HG02973 (cell line): ENCODE results near the gene PDE6C.
"Not testable (repeated sequence)": the region's sequence is repeated elsewhere in the genome, so short reads cannot be mapped to it uniquely, and the experiment has no call there.

Experiments used
- ATAC-seq: cut with Tn5 transposase; IDR thresholded peaks from one replicate; pipeline ENCODE4 v1.9.1; 2021; ENCODE audit warnings: moderate library complexity; ENCODE audit not compliant: unreplicated experiment

PDE6C gene

GRCh38 chr10:93629647-93630305, 17.4 kb downstream of the PDE6C start:
- ATAC-seq = no peak

GRCh38 chr10:93630625-93631557, 18.6 kb downstream of the PDE6C start:
- no peak for ATAC-seq

- no peak for ATAC-seq
Observed at GRCh38 chr10:93639791-93640190, 27.5 kb downstream of the PDE6C start.

GRCh38 chr10:93652857-93653256, 40.5 kb downstream of the PDE6C start:
- no peak for ATAC-seq

GRCh38 chr10:93654201-93654600, 41.9 kb downstream of the PDE6C start:
- ATAC-seq = no peak

GRCh38 chr10:93656155-93656554, 43.8 kb downstream of the PDE6C start:
- no peak for ATAC-seq

- no peak for ATAC-seq
Observed at GRCh38 chr10:93657757-93658156, 45.4 kb downstream of the PDE6C start.

- no peak for ATAC-seq
Observed at GRCh38 chr10:93666030-93666429, 53.7 kb downstream of the PDE6C start.

GRCh38 chr10:93667795-93668194, 55.5 kb downstream of the PDE6C start:
- no peak for ATAC-seq

GRCh38 chr10:93670372-93670771, 58.0 kb downstream of the PDE6C start:
- no peak for ATAC-seq

- no peak for ATAC-seq
Observed at GRCh38 chr10:93671042-93671441, 58.7 kb downstream of the PDE6C start.

GRCh38 chr10:93672022-93672678, 59.8 kb downstream of the PDE6C start:
- no peak for ATAC-seq

GRCh38 chr10:93672890-93673289, 60.6 kb downstream of the PDE6C start:
- ATAC-seq = no peak

- no peak for ATAC-seq
Observed at GRCh38 chr10:93673791-93674190, 61.5 kb downstream of the PDE6C start.

- no peak for ATAC-seq
Observed at GRCh38 chr10:93678386-93678785, 66.0 kb downstream of the PDE6C start.

- no peak for ATAC-seq
Observed at GRCh38 chr10:93678805-93679587, 66.7 kb downstream of the PDE6C start.

- ATAC-seq = no peak
Observed at GRCh38 chr10:93680412-93681047, 68.2 kb downstream of the PDE6C start.

GRCh38 chr10:93687737-93688136, 75.4 kb downstream of the PDE6C start:
- no peak for ATAC-seq

GRCh38 chr10:93695740-93696139, 83.4 kb downstream of the PDE6C start:
- ATAC-seq = no peak

GRCh38 chr10:93696582-93696981, 84.2 kb downstream of the PDE6C start:
- not testable (repeated sequence) for ATAC-seq
